ENCODE results near the gene AR. TPM values are rescaled to one million over a fixed set of nuclear protein-coding genes. Genes with fewer than 3 reads are reported as not detected.

AR gene
- total and polyA plus RNA-seq, 2 of the 4 experiments (the other 2 are of a cell fraction) = 1.5 to 4.7 TPM

DNA sequence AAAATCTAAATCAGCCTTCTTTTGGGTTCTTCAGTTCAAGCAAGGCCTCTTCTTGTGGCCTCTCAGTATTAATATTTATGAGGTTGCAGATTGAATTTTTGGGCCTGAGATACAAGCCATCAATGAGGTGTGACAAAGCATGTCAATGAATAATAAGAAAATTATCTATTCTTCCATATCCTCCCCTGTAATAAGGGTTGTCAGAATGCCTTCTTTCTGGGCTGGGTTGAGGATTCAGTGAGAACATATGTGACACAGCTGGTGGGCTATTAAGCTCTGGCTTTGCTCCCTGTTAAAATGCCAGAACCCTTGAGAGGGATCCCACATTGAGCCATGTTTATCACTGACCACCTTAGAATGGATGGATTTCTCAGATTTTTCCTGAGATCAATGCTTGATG lies 187.2 kb downstream of the AR start:
- no peak overlapping the region for H3K23ac ChIP-seq (ENCODE audit: low read depth, low read length)
- H2AK5ac ChIP-seq (ENCODE audit: low read depth, low read length) = no peak overlapping the region
- BruUV-seq (replicated peaks) = no TSS peak
- no peaks in the 10 kb centered on the region for H3K79me1 ChIP-seq (ENCODE audit: low read depth in 1 of 2, low read length in 2 of 2)
- no peak overlapping the region for H2BK20ac ChIP-seq (ENCODE audit: low read depth, low read length)
- ChIA-PET POLR2A (ENCODE audit: unreplicated experiment) (no interaction called here), CTCF (no interaction called here)
- H3K4me3 ChIP-seq (ENCODE audit: insufficient read depth, low read depth, low read length) = no peak overlapping the region
- no peaks in the 10 kb centered on the region for H4K20me1 ChIP-seq (ENCODE audit: insufficient read depth, low read length)
- no peak for TF ChIP-seq POLR2A (IDR thresholded peaks at IDR 0.05; ENCODE audit: low read depth, low read length)
- TF ChIP-seq, protein P1, sequence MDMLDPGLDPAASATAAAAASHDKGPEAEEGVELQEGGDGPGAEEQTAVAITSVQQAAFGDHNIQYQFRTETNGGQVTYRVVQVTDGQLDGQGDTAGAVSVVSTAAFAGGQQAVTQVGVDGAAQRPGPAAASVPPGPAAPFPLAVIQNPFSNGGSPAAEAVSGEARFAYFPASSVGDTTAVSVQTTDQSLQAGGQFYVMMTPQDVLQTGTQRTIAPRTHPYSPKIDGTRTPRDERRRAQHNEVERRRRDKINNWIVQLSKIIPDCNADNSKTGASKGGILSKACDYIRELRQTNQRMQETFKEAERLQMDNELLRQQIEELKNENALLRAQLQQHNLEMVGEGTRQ (IDR thresholded peaks at IDR 0.05; ENCODE audit: low read depth, low read length) = no peak
- no peak for TF ChIP-seq FOS (IDR thresholded peaks at IDR 0.05; ENCODE audit: low read depth, low read length)
- H4K5ac ChIP-seq (ENCODE audit: low read depth, low read length) = no peak overlapping the region
- no peak overlapping the region for H2BK5ac ChIP-seq (ENCODE audit: low read depth, low read length, poor library complexity, severe bottlenecking)
- H3K9ac ChIP-seq (ENCODE audit: low read depth, low read length) = no peak overlapping the region
- no peak overlapping the region for H2BK120ac ChIP-seq (ENCODE audit: low read depth, low read length)
- no peak overlapping the region for H4K8ac ChIP-seq (ENCODE audit: low read depth in 2 of 2, low read length in 2 of 2)
- peaks cover 4% of the 10 kb centered on the region for H3K27me3 ChIP-seq (ENCODE audit: control insufficient read depth, insufficient read depth, low read length)
- no peak overlapping the region for H3K14ac ChIP-seq (replicated peaks; ENCODE audit: low read depth, low read length)
- no peak overlapping the region for H2AK9ac ChIP-seq (replicated peaks; ENCODE audit: low read depth, low read length, poor library complexity)
- in situ Hi-C loops (cut with MboI; ENCODE audit: low sequenced_read_pairs) (no loop called here), intact Hi-C loops (cut with micrococcal nuclease) (no loop called here), dilution Hi-C loops (cut with HindIII; ENCODE audit: low sequenced_read_pairs, unreplicated experiment) (no loop called here)
- no peaks in the 10 kb centered on the region for H3K9me1 ChIP-seq (ENCODE audit: insufficient read depth, low read length)
- H4K91ac ChIP-seq (ENCODE audit: insufficient read depth, low read depth, low read length) = no peak overlapping the region
- no peak overlapping the region for H3K18ac ChIP-seq (ENCODE audit: low read depth, low read length)
- no peak overlapping the region for H2BK15ac ChIP-seq (ENCODE audit: low read depth, low read length)
- H3K27ac ChIP-seq (ENCODE audit: insufficient read depth, low read length) = no peak overlapping the region
- DNase-seq = no peak
- H3K4ac ChIP-seq (ENCODE audit: low read depth, low read length) = no peak overlapping the region
- no peak overlapping the region for H3K4me2 ChIP-seq (ENCODE audit: low read depth, low read length)
- H3K9me3 ChIP-seq (ENCODE audit: control insufficient read depth, insufficient read depth, low read length) = no peaks in the 10 kb centered on the region
- H3K36me3 ChIP-seq (ENCODE audit: control insufficient read depth, insufficient read depth, low read length) = no peaks in the 10 kb centered on the region
- ATAC-seq (ENCODE audit: low read depth) = no peak
- H3K4me1 ChIP-seq (ENCODE audit: control insufficient read depth, insufficient read depth, low read length) = no peaks in the 10 kb centered on the region
- no peak overlapping the region for H2AFZ ChIP-seq (replicated peaks; ENCODE audit: low read length, poor library complexity)
- H3K56ac ChIP-seq (ENCODE audit: extremely low read depth, insufficient read depth, low read length) = no peak overlapping the region

Data from IMR-90 (cell line).